Measurements from ENCODE around the gene VPS4A.
"Not testable (repeated sequence)": the region's sequence is repeated elsewhere in the genome, so short reads cannot be mapped to it uniquely, and the experiment has no call there.

The VPS4A gene

DNA sequence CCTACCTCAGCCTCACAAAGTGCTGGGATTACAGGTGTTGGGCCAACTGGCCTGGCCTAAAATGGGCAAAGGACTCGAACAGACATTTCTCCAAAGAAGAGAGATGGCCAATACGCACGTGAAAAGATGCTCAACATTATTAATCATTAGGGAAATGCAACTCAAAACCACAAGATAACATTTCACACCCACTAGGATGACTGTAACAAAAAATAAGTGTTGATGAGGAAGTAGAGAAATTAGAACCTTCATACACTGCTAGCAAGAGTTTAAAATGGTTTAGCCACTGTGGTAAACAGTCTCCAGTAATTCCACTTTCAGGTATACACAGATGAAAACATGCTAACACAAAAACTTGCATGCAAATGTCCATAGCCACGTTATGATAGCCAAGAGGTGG lies 34.8 kb downstream of the VPS4A start:
- DNase-seq (ENCODE audit: low read depth), result no peak
- H3K4me3 ChIP-seq (ENCODE audit: control insufficient read depth, low read depth, low read length), result no peak overlapping the region
- TF ChIP-seq, protein P1, sequence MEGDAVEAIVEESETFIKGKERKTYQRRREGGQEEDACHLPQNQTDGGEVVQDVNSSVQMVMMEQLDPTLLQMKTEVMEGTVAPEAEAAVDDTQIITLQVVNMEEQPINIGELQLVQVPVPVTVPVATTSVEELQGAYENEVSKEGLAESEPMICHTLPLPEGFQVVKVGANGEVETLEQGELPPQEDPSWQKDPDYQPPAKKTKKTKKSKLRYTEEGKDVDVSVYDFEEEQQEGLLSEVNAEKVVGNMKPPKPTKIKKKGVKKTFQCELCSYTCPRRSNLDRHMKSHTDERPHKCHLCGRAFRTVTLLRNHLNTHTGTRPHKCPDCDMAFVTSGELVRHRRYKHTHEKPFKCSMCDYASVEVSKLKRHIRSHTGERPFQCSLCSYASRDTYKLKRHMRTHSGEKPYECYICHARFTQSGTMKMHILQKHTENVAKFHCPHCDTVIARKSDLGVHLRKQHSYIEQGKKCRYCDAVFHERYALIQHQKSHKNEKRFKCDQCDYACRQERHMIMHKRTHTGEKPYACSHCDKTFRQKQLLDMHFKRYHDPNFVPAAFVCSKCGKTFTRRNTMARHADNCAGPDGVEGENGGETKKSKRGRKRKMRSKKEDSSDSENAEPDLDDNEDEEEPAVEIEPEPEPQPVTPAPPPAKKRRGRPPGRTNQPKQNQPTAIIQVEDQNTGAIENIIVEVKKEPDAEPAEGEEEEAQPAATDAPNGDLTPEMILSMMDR (IDR thresholded peaks at IDR 0.05; ENCODE audit: control insufficient read depth, insufficient read depth, low read depth, low read length, missing control alignments), result no peak

DNA sequence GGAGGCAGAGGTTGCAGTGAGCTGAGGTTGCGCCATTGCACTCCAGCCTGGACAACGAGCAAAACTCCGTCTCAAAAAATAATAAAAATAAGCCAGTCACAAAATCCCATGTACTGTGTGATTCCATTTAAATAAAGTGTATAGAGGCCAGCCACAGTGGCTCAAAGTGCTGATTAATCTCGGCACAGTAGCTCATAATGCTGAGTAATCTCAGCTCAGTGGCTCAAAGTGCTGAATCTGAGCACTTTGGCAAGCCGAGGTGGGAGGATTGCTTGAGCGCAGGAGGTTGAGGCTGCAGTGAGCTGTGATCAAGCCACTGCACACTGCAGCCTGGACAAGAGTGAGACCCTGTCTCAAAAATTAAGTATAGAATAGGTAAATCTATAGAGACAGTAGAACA lies 35.5 kb downstream of the VPS4A start:
- no peak for DNase-seq (ENCODE audit: low read depth)
- H3K4me3 ChIP-seq (ENCODE audit: control insufficient read depth, low read depth, low read length), result no peak overlapping the region
- TF ChIP-seq, protein P1 (IDR thresholded peaks at IDR 0.05; ENCODE audit: control insufficient read depth, insufficient read depth, low read depth, low read length, missing control alignments), result no peak

DNA sequence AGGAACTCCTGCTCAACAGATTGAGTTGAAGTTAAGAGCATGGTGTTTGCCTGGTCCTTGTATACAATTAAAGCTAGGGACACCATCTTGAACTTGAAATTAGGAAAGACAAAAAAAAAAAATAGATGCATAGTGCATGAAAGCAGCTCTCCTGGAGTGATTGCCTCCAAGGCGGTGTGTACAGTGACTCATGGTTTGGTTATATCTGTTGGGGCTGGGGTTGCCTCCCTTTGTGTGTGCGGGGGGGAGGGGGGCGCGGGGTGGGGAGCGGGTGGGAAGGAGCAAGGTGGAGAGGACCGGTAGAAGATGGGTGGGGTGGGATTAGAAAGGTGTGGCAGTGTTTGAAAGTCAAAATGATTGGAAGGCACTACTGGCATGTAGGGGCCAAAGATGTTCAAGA lies 37.1 kb downstream of the VPS4A start:
- no peak overlapping the region for H3K4me3 ChIP-seq (ENCODE audit: control insufficient read depth, low read depth, low read length)
- no peak for DNase-seq (ENCODE audit: low read depth)
- TF ChIP-seq, protein P1 (IDR thresholded peaks at IDR 0.05; ENCODE audit: control insufficient read depth, insufficient read depth, low read depth, low read length, missing control alignments), result no peak

DNA sequence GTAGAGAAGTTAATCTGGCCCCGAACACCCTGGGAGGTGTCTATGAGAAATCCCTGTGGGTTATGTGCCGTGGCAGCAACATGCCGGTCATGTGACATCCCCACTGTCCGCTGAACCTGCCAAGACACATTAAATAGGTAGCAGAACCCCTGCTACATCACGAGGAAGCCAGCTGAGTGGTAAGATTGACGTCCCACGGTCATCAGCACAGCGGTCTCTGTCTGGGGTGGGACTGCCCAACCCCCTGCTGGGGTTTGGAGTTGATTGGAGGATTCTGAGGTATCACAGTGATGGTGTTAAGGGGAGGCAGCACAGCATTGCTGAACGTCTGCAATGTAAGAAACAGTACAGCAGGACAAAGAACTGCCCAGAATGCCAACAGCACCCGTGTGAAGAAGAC lies 38.4 kb downstream of the VPS4A start:
- TF ChIP-seq, protein P1 (IDR thresholded peaks at IDR 0.05; ENCODE audit: control insufficient read depth, insufficient read depth, low read depth, low read length, missing control alignments), result no peak
- H3K4me3 ChIP-seq (ENCODE audit: control insufficient read depth, low read depth, low read length), result no peak overlapping the region
- no peak for DNase-seq (ENCODE audit: low read depth)

DNA sequence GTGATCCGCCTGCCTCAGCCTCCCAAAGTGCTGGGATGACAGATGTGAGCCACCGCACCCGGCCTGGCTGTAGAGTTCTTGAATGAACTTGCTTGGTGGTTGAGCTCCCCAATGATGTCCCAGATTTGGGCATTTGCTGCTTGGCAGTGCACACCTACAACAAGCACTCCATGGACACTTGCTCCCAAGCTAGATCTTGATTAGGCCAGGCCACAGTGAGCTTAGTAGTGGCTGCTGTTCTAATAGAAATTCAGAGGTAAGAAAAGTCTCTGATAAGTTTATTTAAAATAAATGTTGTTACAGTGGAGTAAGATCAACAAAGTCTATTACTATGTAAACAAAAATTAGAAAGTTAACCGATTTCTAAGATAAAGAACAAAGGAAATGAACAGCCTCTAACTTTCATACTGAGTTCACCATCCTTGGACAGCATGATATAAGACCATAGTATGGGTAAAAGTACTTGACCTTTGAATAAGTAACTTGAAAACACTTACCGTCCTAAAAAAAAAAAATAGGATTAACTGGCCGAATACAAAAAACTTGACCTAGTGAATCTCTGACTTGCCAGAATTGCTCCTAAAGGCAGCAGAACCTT lies 39.5 kb downstream of the VPS4A start:
- TF ChIP-seq, protein P1 (IDR thresholded peaks at IDR 0.05; ENCODE audit: control insufficient read depth, insufficient read depth, low read depth, low read length, missing control alignments), result no peak
- no peak overlapping the region for H3K4me3 ChIP-seq (ENCODE audit: control insufficient read depth, low read depth, low read length)
- no peak for DNase-seq (ENCODE audit: low read depth)

DNA sequence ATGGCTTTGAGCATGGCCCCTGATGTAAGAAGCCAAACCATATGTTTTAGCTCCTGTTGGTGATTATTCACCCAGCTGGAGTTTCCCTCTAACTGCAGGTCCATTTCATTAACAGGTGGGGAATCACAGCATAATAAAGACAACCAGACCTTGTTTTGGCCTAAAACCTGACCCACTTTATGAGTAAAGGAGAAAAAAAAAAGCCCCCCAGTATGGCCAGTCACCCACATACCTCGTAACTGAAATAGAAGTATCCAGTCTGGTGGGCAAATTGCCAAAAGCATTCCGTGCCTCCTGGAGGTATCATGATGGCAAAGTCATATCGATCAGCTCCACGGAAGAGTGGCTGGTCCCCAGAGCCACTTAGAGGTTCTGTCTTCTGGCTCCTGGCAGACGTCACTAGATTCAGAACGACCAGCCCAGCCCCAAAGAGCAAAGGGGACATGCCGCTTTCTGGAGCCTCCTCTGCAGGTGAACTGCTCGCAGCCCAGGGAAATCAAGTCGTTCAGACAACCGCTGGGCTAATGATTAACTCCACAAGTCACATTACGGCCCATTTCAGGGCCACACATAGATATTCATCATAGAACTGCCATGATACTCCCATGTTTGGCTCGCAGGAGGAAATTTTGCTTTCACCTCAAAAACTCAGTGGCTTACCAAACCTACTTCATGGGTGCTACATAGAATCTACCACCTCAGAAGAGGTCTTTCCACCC lies 40.3 kb downstream of the VPS4A start, which contains the start of gene TMED6:
TSS of gene TMED6 (minus strand) at position 478 of the 719 bp plus-strand sequence. CDS start at position 445, 33 bp downstream.
- no peak for DNase-seq (ENCODE audit: low read depth)
- no peak within 1 kb of the TSS for H3K4me3 ChIP-seq (ENCODE audit: control insufficient read depth, low read depth, low read length)
- TF ChIP-seq, protein P1 (IDR thresholded peaks at IDR 0.05; ENCODE audit: control insufficient read depth, insufficient read depth, low read depth, low read length, missing control alignments), result no peak

DNA sequence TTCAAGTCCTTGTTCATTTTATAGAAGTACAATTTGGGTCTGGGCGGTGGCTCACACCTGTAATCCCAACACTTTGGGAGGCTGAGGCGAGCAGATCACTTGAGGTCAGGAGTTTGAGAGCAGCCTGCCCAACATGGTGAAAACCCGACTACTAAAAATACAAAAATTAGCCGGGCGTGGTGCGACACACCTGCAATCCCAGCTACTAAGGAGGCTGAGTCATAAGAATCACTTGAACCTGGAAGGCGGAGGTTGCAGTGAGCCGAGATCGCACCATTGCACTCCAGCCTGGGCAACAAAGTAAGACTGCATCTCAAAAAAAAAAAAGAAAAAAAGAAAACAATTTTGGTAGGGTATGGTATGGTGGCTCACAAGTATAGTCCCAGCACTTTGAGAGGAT lies 48.9 kb downstream of the VPS4A start:
- H3K4me3 ChIP-seq (ENCODE audit: control insufficient read depth, low read depth, low read length); DNase-seq (ENCODE audit: low read depth): not testable (repeated sequence)
